Body of pancreas (tissue), 4 donors: ENCODE measurements around the gene ARHGAP15. TPM values are rescaled to one million over a fixed set of nuclear protein-coding genes. Genes with fewer than 3 reads are reported as not detected.
A peak's percentile ranks its signal among the peaks of the same experiment; 100 is the strongest.

Source experiments
- ATAC-seq: fragments of 150-250 bp; one replicate; pipeline ENCODE4 v1.9.1; 2016
- DNase-seq, 4 donors: peaks; one replicate each; pipeline ENCODE4 v3.0.0-alpha.2; 2019
- H3K27ac ChIP-seq, 4 donors: fragments of 200-600 bp; sonication (generic); 1 replicate in 3 of 4; 2 replicates in 1 of 4; pipeline versions ENCODE4 v1.5.1 to v1.6.1; 2016 to 2019; ENCODE audit warnings: mild to moderate bottlenecking in 1 of 4, mixed read lengths in 1 of 4, moderate library complexity in 1 of 4
- H3K27me3 ChIP-seq, 2 donors: fragments of 200-600 bp; sonication (generic); one replicate each; pipeline ENCODE4 v1.6.0; 2016; ENCODE audit warnings: mild to moderate bottlenecking in 1 of 2
- H3K36me3 ChIP-seq, 2 donors: fragments of 200-600 bp; sonication (generic); replicated peaks in 1 of 2; 2 replicates each; pipeline ENCODE4 v1.5.1; 2016; ENCODE audit warnings: low read depth in 2 of 2; ENCODE audit not compliant: insufficient read depth in 1 of 2
- H3K4me1 ChIP-seq: fragments of 200-600 bp; sonication (generic); one replicate; pipeline ENCODE4 v1.6.0; 2016
- H3K4me3 ChIP-seq, 2 donors: fragments of 200-600 bp; sonication (generic); 1 replicate in 1 of 2; 2 replicates in 1 of 2; pipeline ENCODE4 v1.5.1; 2016 to 2019
- H3K9me3 ChIP-seq, 3 donors: fragments of 200-600 bp; sonication (generic); 1 replicate in 2 of 3; 2 replicates in 1 of 3; pipeline ENCODE4 v1.5.1; 2016
- CTCF ChIP-seq, 7 experiments: fragments of 450-650 bp in 4 of 7; fragments of 200-600 bp in 3 of 7; sonication (generic) in 3 of 7; IDR thresholded peaks; one replicate each; pipeline ENCODE4 v1.5.1; 2016 to 2019; ENCODE audit warnings: antibody characterized with exemption in 7 of 7
- POLR2A ChIP-seq, 3 donors: fragments of 450-650 bp; IDR thresholded peaks; one replicate each; pipeline ENCODE4 v1.6.1; 2016; ENCODE audit warnings: antibody characterized with exemption in 3 of 3, mild to moderate bottlenecking in 2 of 3
- WGBS, 2 donors: methylation state at CpG; one replicate each; pipeline ENCODE4 v1.1.5; 2017; 5-methylcytosine and 5-hydroxymethylcytosine counted together
- intact Hi-C: fragments of 100-400 bp; cut with DNase I; formaldehyde crosslinking; loops from one replicate; pipeline ENCODE4 v1.15.1; 2023
- small RNA-seq: library from RNA; depleted of rRNA; stranded (forward); fragments of <200 nt; gene quantifications from one replicate; pipeline ENCODE3, GENCODE V24; 2016
- total RNA-seq, 2 donors: library from RNA; depleted of rRNA; stranded (reverse); fragments of >200 nt; gene quantifications; one replicate each; pipeline ENCODE4 v1.1.0, GENCODE V29; 2016

Gene ARHGAP15
- total RNA-seq, 2 donors from 2014 or later: 1.3 TPM; not detected in 1

DNA sequence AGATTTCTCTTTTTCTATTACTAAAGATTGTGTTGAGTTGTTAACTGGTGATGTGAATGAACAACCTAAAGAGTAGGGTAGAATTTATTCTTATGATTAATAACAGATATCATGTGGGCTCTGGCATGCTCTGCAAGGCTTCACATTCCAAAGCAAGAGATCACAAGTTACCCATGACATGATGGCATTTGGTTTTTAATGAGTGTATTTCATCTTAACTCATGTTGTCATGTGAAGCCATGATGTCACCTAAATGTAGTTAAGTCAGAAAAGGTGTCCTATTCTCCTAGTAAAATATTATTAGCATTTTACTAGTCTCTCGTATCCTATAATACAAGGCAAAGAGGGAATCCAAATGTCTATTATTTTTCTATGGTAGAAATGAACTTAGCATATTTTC is 678.0 kb downstream of the ARHGAP15 start:
- 94 to 96% methylated on average over 1 of the region's 1 CpG for WGBS, 2 donors
- intact Hi-C loops: no loop called here

GRCh38 chr2:143807671-143808070 is 678.5 kb downstream of the ARHGAP15 start:
- ATAC-seq (peak; percentile 33), DNase-seq (peak in 3 of 4 donors; percentile 11 to 29 (median 14))
- TF ChIP-seq POLR2A (IDR thresholded peaks at IDR 0.05) (no peak), CTCF (IDR thresholded peaks at IDR 0.05) (no peak)
- intact Hi-C loops: no loop called here
- Histone ChIP-seq H3K4me1 (no peaks in the 10 kb centered on the region), H3K36me3 (no peaks in the 10 kb centered on the region), H3K4me3 (no peak overlapping the region), H3K27me3 (no peaks in the 10 kb centered on the region), H3K9me3 (no peaks in the 10 kb centered on the region), H3K27ac (no peak overlapping the region)
- 86 to 91% methylated on average over 1 of the region's 1 CpG for WGBS, 2 donors

More for the DNA sequence above, 678.0 kb downstream of the ARHGAP15 start:
- Histone ChIP-seq H3K9me3 (no peaks in the 10 kb centered on the region), H3K4me3 (no peak overlapping the region), H3K4me1 (no peaks in the 10 kb centered on the region), H3K27me3 (no peaks in the 10 kb centered on the region), H3K27ac (no peak overlapping the region), H3K36me3 (no peaks in the 10 kb centered on the region)
- TF ChIP-seq CTCF (IDR thresholded peaks at IDR 0.05): no peak
- no peak for TF ChIP-seq POLR2A (IDR thresholded peaks at IDR 0.05)
- ATAC-seq: no peak
- DNase-seq: no peak

DNA sequence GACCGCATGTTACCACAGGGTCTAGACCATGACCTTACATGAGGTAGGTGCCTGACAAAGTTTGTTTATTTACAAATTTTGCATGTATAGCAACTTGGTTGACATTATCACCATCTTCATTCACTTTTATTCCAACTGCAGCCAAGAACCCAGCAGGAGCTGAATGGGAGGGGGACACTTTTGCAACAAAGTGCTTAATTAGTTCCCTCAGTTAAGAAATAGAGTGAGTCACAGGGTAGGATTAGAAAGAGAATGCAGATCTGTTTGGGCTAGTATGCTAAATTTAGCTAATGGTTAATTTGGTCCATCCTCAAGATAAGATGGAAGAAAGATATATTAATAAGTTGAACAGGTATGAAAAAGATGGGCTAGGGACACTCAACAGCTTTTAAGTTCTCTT is 678.9 kb downstream of the ARHGAP15 start:
- intact Hi-C loops: no loop called here
- no peaks in the 10 kb centered on the region for H3K36me3 ChIP-seq
- no peaks in the 10 kb centered on the region for H3K27me3 ChIP-seq
- no peak overlapping the region for H3K27ac ChIP-seq
- no peaks in the 10 kb centered on the region for H3K9me3 ChIP-seq
- H3K4me3 ChIP-seq: no peak overlapping the region
- TF ChIP-seq POLR2A (IDR thresholded peaks at IDR 0.05): no peak
- no peak for TF ChIP-seq CTCF (IDR thresholded peaks at IDR 0.05)
- 94 to 100% methylated on average over 1 of the region's 1 CpG for WGBS, 2 donors
- DNase-seq (no peak), ATAC-seq (no peak)
- H3K4me1 ChIP-seq: no peaks in the 10 kb centered on the region

- Histone ChIP-seq H3K27ac (no peak overlapping the region), H3K36me3 (no peaks in the 10 kb centered on the region), H3K4me3 (no peak overlapping the region), H3K27me3 (no peaks in the 10 kb centered on the region), H3K9me3 (no peaks in the 10 kb centered on the region), H3K4me1 (no peaks in the 10 kb centered on the region)
- no peak for ATAC-seq
- no peak for DNase-seq
- TF ChIP-seq POLR2A (IDR thresholded peaks at IDR 0.05): no peak
- 61 to 70% methylated on average over 4 of the region's 4 CpGs for WGBS, 2 donors
- intact Hi-C loops: no loop called here
Measured at GRCh38 chr2:143815082-143815481, 685.9 kb downstream of the ARHGAP15 start.

DNA sequence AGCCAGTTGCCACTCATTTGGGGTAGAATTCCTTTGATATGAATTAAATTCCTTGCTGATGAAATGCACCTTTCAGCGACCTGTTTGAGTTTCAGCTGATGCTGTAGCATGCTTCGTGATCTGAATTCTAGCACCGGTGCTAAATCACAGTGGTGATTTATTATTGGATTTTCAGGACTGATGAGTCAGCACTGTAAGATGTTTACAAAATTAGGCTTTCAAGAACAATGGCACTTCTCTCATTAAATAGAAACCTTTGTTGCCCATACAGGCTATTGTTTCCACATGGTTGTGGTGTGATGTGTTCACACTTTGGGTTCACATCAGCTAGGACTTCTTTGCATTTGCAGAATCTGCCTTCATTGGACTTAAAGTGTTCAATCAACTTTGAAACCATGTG is 687.7 kb downstream of the ARHGAP15 start:
- Histone ChIP-seq H3K27me3 (no peaks in the 10 kb centered on the region), H3K9me3 (no peaks in the 10 kb centered on the region), H3K36me3 (no peaks in the 10 kb centered on the region), H3K4me1 (no peaks in the 10 kb centered on the region), H3K27ac (no peak overlapping the region), H3K4me3 (no peak overlapping the region)
- ATAC-seq (no peak), DNase-seq (no peak)
- WGBS, 2 donors: 49 to 58% methylated on average over 3 of the region's 3 CpGs
- intact Hi-C loops: no loop called here
- TF ChIP-seq POLR2A (IDR thresholded peaks at IDR 0.05) (no peak), CTCF (IDR thresholded peaks at IDR 0.05) (no peak)

Small RNA genes lying within 50 kb of the gene (small RNA-seq; reads per million reads assigned to genes)
- gene MTND4LP12: not detected
